Keratinocyte (primary cell): ENCODE data around the gene SCN2B.

ENCODE experiments used
- CTCF ChIP-seq, 3 experiments: IDR thresholded peaks in 1 of 3; conservative IDR thresholded peaks in 1 of 3; optimal IDR thresholded peaks in 1 of 3; 2 replicates in 2 of 3; 3 replicates in 1 of 3; pipeline versions ENCODE3 to v1.5.1; 2011; ENCODE audit warnings: low read length in 3 of 3, mild to moderate bottlenecking in 3 of 3, moderate library complexity in 2 of 3, control low read depth in 1 of 3, inconsistent platforms in 1 of 3; ENCODE audit not compliant: insufficient read depth in 2 of 3; ENCODE audit errors: extremely low read depth in 1 of 3
- EZH2 ChIP-seq: IDR thresholded peaks from one replicate; pipeline ENCODE4 v1.6.1; 2012; ENCODE audit warnings: inconsistent platforms, mild to moderate bottlenecking, low read length, moderate library complexity

GRCh38 chr11:118174006-118174567 is 2.4 kb downstream of the SCN2B start:
- TF ChIP-seq CTCF (optimal IDR thresholded peaks at IDR 0.05 in 1 of 3, IDR thresholded peaks at IDR 0.05 in 1 of 3, conservative IDR thresholded peaks at IDR 0.05 in 1 of 3; ENCODE audit: extremely low read depth in 1 of 3, insufficient read depth in 2 of 3, low read length in 3 of 3) (no peak), EZH2 (no peak)
